Fibroblast of mammary gland (primary cell): ENCODE results near the gene ENTHD1.

Experiments used
- DNase-seq: peaks from one replicate; pipeline ENCODE4 v3.0.0-alpha.2; 2010; ENCODE audit warnings: low read depth
- H3K4me3 ChIP-seq: 2 replicates; pipeline ENCODE4 v1.5.1; 2011; ENCODE audit warnings: low read depth, mild to moderate bottlenecking, low read length, moderate library complexity; ENCODE audit not compliant: control insufficient read depth
- CTCF ChIP-seq: conservative IDR thresholded peaks from 2 replicates; pipeline ENCODE4 v1.5.1; 2011; ENCODE audit warnings: low read depth, low read length, inconsistent platforms; ENCODE audit not compliant: control insufficient read depth, insufficient read depth

ENTHD1 gene

DNA sequence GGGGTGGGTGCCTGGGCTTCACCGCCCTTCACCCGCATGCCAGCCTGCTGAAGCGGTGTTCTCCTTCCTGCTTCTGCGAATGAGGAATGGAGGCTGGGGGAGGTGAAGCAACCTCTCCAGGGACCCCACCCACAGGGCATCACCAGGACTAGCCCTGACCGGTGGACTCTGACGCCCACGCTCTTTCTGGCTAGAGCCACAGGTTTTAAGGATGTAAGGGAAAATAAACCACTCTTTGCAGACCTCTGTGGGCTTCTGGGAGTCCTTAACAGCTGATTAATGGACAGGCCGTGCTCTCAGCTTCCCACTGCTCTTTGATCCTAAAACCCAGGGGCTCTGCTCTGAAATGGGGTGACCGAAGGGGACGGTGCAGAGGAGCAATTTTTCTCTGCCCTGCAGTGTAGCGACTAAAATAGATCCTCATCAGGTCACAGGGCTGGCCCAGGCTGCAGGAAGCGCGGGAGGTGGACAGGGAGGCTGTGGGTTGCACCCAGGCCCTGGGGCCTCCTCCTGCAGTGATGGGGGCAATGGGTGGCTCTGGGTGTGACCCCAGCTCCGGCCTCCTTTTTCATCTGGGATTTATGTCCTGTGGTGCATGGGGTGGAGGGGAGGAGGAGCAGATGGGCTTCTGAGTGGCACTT, 195.7 kb downstream of the ENTHD1 start:
- TF ChIP-seq CTCF, result no peak
- no peak overlapping the region for H3K4me3 ChIP-seq
- no peak for DNase-seq

DNA sequence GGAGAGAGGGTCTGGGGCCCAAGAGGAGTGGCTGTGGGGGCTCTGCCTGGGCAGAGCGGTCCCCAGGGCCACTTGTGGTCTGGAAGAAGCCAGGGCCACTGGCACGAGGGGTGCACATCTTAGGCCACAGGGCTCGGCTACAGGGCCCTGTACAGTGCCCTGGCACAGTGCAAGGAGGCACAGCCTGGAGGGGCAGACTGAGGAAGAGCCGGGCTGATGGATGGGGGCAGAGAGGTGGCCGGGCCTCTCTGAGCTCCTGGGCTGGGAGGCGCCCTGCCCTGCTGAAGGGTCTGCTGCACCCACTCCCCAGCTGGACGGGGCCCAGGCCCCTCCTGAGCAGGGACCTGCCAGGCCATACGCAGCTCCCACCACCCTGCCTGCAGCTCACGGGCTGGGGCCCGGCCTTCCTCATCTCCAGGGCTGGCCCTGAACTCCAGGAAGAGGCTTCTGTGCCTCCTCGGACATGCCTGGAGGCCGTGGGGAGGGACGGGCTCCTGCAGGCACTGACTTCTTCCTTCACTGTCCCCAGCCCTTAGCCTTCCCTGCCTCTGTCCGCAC, 199.5 kb downstream of the ENTHD1 start:
- TF ChIP-seq CTCF, result no peak
- no peak for DNase-seq
- no peak overlapping the region for H3K4me3 ChIP-seq
